Measurements from ENCODE around the gene EPS15.

Gene EPS15

DNA sequence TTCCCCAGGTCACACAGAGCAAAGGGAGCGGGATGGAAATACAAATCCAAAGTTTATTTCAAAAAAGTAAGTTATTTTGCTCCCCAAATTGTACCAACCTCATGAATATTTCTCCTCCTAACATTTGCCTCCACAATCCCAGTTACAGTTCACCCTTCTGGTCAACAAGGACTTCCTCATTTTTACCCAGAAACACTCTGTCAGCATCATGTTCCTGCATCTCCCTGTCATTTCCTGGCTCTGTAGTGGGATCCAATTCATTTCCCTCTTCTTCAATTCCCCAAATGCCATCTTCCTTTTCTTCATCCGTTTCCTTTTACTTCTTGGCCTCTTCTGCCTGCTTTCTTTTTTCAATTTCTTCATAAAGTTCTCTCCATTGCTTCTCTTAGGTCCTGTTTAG lies 32.0 kb upstream of the EPS15 start:
- no peaks in the 10 kb centered on the region for H3K36me3 ChIP-seq (ENCODE audit: insufficient read depth, low read length)
- H3K79me2 ChIP-seq (ENCODE audit: insufficient read depth, low read length) = no peaks in the 10 kb centered on the region
- H3K9me3 ChIP-seq (ENCODE audit: insufficient read depth, low read depth, low read length) = no peaks in the 10 kb centered on the region
- no peak overlapping the region for H3K4me2 ChIP-seq (ENCODE audit: low read depth, low read length, poor library complexity, severe bottlenecking)
- no peaks in the 10 kb centered on the region for H3K9me2 ChIP-seq (replicated peaks; ENCODE audit: low read depth, low read length)
- peak overlapping the region; percentile 70 for H2AFZ ChIP-seq (ENCODE audit: low read length)
- no peaks in the 10 kb centered on the region for H4K20me1 ChIP-seq (ENCODE audit: insufficient read depth, low read length, poor library complexity, severe bottlenecking)
- H3K4me1 ChIP-seq (ENCODE audit: insufficient read depth, low read length, poor library complexity, severe bottlenecking) = peaks cover 20% of the 10 kb centered on the region
- no peak overlapping the region for H3K9ac ChIP-seq (ENCODE audit: low read depth, low read length, poor library complexity, severe bottlenecking)
- H3F3A ChIP-seq (ENCODE audit: low read depth) = peaks cover 7% of the 10 kb centered on the region; the same call in 1 of the 2 replicates
- TF ChIP-seq, protein P1, sequence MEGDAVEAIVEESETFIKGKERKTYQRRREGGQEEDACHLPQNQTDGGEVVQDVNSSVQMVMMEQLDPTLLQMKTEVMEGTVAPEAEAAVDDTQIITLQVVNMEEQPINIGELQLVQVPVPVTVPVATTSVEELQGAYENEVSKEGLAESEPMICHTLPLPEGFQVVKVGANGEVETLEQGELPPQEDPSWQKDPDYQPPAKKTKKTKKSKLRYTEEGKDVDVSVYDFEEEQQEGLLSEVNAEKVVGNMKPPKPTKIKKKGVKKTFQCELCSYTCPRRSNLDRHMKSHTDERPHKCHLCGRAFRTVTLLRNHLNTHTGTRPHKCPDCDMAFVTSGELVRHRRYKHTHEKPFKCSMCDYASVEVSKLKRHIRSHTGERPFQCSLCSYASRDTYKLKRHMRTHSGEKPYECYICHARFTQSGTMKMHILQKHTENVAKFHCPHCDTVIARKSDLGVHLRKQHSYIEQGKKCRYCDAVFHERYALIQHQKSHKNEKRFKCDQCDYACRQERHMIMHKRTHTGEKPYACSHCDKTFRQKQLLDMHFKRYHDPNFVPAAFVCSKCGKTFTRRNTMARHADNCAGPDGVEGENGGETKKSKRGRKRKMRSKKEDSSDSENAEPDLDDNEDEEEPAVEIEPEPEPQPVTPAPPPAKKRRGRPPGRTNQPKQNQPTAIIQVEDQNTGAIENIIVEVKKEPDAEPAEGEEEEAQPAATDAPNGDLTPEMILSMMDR (conservative IDR thresholded peaks at IDR 0.05; ENCODE audit: low read length) = no peak
- TF ChIP-seq EZH2phosphoT487 (IDR thresholded peaks at IDR 0.05; ENCODE audit: borderline replicate concordance) = no peak
- no peaks in the 10 kb centered on the region for H3K27me3 ChIP-seq (ENCODE audit: insufficient read depth, low read length, poor library complexity, severe bottlenecking)
- H3K4me3 ChIP-seq (ENCODE audit: low read length, poor library complexity, severe bottlenecking) = no peak overlapping the region

DNA sequence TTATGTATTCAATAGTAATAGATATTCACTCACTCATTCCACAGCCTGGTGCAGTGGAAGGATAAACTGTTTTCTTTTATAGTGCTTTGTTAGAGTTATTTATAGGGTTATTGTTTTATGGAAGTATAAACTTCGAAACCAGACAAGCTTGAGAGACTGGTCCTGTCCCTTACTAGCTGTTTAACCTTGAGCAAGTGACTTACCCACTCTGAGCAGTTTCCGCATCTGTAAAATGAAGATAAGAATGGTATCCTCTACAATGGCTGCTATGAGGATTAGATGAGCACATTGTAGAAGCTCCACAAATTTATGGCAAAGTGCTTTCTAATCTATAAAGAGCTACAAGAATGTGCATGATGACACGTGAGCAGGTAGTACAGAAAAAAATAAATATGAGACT lies 30.8 kb upstream of the EPS15 start:
- Histone ChIP-seq H4K20me1 (ENCODE audit: insufficient read depth, low read length, poor library complexity, severe bottlenecking) (no peaks in the 10 kb centered on the region), H3K9ac (ENCODE audit: low read depth, low read length, poor library complexity, severe bottlenecking) (no peak overlapping the region), H3K4me1 (ENCODE audit: insufficient read depth, low read length, poor library complexity, severe bottlenecking) (peaks cover 20% of the 10 kb centered on the region), H3K9me2 (replicated peaks; ENCODE audit: low read depth, low read length) (no peaks in the 10 kb centered on the region), H3F3A (ENCODE audit: low read depth) (peaks cover 7% of the 10 kb centered on the region; the same call in 1 of the 2 replicates), H3K27me3 (ENCODE audit: insufficient read depth, low read length, poor library complexity, severe bottlenecking) (no peaks in the 10 kb centered on the region), H3K4me2 (ENCODE audit: low read depth, low read length, poor library complexity, severe bottlenecking) (no peak overlapping the region), H2AFZ (ENCODE audit: low read length) (no peak overlapping the region), H3K36me3 (ENCODE audit: insufficient read depth, low read length) (no peaks in the 10 kb centered on the region), H3K9me3 (ENCODE audit: insufficient read depth, low read depth, low read length) (no peaks in the 10 kb centered on the region), H3K4me3 (ENCODE audit: low read length, poor library complexity, severe bottlenecking) (no peak overlapping the region), H3K79me2 (ENCODE audit: insufficient read depth, low read length) (no peaks in the 10 kb centered on the region)
- TF ChIP-seq EZH2phosphoT487 (IDR thresholded peaks at IDR 0.05; ENCODE audit: borderline replicate concordance) = no peak
- TF ChIP-seq, protein P1 (conservative IDR thresholded peaks at IDR 0.05; ENCODE audit: low read length) = no peak

DNA sequence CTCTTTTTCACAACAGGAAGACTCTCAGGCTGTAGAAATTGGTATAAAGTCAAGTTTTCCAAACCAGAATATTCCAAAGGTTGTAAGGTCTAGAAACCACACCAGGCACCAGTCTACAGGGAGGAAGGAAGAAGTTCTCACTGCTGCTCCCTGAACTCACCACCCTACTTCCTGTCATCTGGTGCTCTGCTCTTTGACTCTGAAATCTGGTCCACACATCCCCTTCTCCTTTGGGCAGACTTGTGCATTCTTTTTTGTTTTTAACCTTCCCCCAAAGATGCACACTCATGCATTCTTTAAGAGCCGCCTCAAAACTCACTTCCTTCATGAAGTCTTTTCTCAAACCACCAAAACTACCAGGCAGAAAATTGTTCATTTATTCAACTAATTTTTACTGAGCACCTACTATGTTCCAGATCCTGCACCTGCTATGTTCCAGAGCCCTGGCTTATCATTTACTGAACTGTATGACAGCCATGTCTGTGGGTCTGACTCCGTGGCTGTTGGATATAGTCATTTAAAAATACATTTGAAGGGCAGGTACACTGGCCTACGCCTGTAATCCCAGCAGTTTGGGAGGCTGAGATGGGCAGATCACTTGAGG lies 30.1 kb upstream of the EPS15 start:
- no peaks in the 10 kb centered on the region for H3K9me2 ChIP-seq (replicated peaks; ENCODE audit: low read depth, low read length)
- no peaks in the 10 kb centered on the region for H3K27me3 ChIP-seq (ENCODE audit: insufficient read depth, low read length, poor library complexity, severe bottlenecking)
- TF ChIP-seq, protein P1 (conservative IDR thresholded peaks at IDR 0.05; ENCODE audit: low read length) = no peak
- TF ChIP-seq EZH2phosphoT487 (IDR thresholded peaks at IDR 0.05; ENCODE audit: borderline replicate concordance) = no peak
- H3F3A ChIP-seq (ENCODE audit: low read depth) = peaks cover 7% of the 10 kb centered on the region; the same call in 1 of the 2 replicates
- H3K9ac ChIP-seq (ENCODE audit: low read depth, low read length, poor library complexity, severe bottlenecking) = peak overlapping the region; percentile 13
- H2AFZ ChIP-seq (ENCODE audit: low read length) = peak overlapping the region; percentile 63
- peak overlapping the region; percentile 28 for H3K4me3 ChIP-seq (ENCODE audit: low read length, poor library complexity, severe bottlenecking)
- peak overlapping the region; percentile 57 for H3K4me2 ChIP-seq (ENCODE audit: low read depth, low read length, poor library complexity, severe bottlenecking)
- no peaks in the 10 kb centered on the region for H3K36me3 ChIP-seq (ENCODE audit: insufficient read depth, low read length)
- H3K9me3 ChIP-seq (ENCODE audit: insufficient read depth, low read depth, low read length) = no peaks in the 10 kb centered on the region
- H4K20me1 ChIP-seq (ENCODE audit: insufficient read depth, low read length, poor library complexity, severe bottlenecking) = no peaks in the 10 kb centered on the region
- peaks cover 20% of the 10 kb centered on the region for H3K4me1 ChIP-seq (ENCODE audit: insufficient read depth, low read length, poor library complexity, severe bottlenecking)
- no peaks in the 10 kb centered on the region for H3K79me2 ChIP-seq (ENCODE audit: insufficient read depth, low read length)

All from Loucy (cell line).